GM06990 (cell line): Measurements from ENCODE around the gene PIGZ.

Source experiments
- DNase-seq: peaks from one replicate; pipeline ENCODE4 v3.0.0-alpha.2; 2011; ENCODE audit not compliant: insufficient read length; ENCODE audit errors: extremely low read depth
- H3K27me3 ChIP-seq: replicated peaks from 2 replicates; pipeline ENCODE4 v1.6.0; 2011; ENCODE audit warnings: low read length; ENCODE audit not compliant: control insufficient read depth, insufficient read depth
- H3K36me3 ChIP-seq: 2 replicates; pipeline ENCODE4 v1.5.1; 2011; ENCODE audit warnings: low read length; ENCODE audit not compliant: control insufficient read depth, insufficient read depth
- H3K4me3 ChIP-seq: replicated peaks from 2 replicates; pipeline ENCODE4 v1.5.1; 2011; ENCODE audit warnings: low read depth, mild to moderate bottlenecking, control low read depth, low read length
- CTCF ChIP-seq: IDR thresholded peaks from 2 replicates; pipeline ENCODE4 v1.5.1; 2011; ENCODE audit warnings: low read length, control low read depth, mild to moderate bottlenecking, inconsistent platforms; ENCODE audit not compliant: insufficient read depth, poor library complexity, severe bottlenecking

Gene PIGZ

DNA sequence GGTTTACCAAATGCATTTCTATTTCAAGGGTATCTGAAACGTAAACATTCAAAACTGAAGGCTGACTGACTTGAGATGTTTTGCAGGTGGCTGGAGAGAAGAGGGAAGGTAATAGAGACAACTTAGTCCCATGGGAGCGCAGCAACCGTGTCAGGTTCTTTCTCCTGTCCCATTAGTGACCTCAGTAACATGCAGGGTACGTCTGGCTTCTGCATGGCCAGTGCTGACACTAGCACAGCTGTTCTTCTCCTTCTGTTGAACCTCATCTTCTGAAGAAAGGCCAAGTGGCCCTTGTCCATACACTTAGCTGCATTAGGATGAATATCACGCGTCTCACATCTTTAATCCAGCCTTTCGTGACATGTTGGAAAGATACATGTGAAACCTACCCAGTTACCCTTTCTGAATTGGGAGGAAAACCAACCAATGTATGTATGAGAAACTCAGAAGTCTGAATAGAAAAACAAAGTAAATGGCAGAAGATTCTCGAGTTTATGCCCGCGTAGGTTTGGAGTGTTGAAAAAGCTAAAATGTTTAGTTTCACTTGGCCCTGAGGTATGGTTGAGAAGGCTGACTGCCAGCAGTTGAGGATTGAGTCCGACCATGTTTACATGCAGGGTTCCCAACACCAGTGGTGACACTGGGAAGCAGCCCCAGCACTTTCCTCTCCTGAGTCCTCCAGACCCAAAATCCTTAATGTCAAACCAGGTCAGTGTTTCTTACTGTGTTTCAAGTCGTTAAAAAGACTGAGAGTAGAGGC lies 36.6 kb downstream of the PIGZ start:
- H3K36me3 ChIP-seq, result peaks cover 15% of the 10 kb centered on the region

DNA sequence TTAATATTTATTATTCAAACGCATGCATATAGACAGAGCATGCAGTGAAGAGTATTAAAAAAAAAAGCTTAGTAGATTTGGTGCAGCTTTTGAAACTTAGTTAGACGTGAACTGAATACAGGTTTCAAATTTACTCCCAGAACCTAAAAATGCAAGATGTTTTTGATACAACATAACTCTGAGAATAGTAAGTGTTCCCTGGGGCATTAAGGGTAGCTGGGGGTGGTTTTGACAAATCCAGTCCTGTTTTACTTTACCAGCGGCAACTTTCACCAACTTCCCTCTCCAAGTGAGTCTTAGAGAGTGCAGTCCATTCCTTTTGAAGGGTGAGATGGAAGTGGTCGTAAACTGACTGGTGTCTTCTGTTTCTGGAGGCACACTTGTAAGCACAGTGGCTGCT lies 37.5 kb downstream of the PIGZ start:
- H3K36me3 ChIP-seq, result peaks cover 12% of the 10 kb centered on the region
- no peak overlapping the region for H3K4me3 ChIP-seq
- no peak for DNase-seq
- TF ChIP-seq CTCF, result no peak
- H3K27me3 ChIP-seq, result no peaks in the 10 kb centered on the region

More for the DNA sequence above, 36.6 kb downstream of the PIGZ start:
- DNase-seq, result no peak
- Histone ChIP-seq H3K27me3 (no peaks in the 10 kb centered on the region), H3K4me3 (no peak overlapping the region; the same call in 1 of the 2 replicates)
- no peak for TF ChIP-seq CTCF

DNA sequence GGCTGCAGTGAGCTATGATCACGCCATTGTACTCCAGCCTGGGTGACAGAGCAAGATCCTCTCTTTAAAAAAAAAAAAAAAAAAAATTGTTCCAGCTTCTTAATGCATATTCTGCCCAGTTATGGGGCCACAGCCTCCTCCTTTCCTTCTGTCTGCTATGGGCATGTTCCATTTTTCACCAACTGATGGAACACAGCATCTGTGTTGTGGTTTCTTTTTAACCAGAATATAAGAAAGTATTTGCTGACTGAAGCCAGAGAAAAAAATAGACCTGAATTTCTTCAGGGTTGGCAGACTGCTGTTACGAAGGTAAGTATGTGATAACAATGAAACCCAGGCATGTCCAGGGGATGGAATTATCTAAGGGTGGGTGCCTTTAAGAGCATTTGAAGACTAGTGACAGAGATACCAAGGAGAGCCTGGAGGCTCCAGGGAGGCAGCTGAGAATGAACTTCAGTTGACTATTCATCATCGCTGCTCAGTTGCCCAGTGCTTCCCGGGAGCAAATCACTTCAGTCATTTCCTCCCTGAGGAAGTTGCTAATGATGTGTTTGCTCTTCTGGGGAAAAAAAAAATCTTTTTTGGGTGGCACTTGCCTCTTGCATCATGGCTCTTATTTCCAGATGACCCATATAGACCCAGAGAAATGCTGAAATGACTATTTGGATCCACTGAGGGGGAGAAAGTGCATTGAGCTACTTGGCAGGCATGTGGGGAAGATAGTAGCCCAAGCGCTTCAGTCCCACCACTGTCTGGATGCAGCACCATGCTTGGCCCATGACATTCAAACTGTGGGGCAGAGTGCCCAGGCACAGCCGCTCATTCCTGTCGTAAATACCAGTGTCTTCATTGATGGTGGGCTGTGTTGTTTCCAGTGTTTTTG lies 40.8 kb downstream of the PIGZ start:
- Histone ChIP-seq H3K27me3 (no peaks in the 10 kb centered on the region), H3K4me3 (no peak overlapping the region), H3K36me3 (peaks cover 7% of the 10 kb centered on the region)
- no peak for TF ChIP-seq CTCF
- DNase-seq, result no peak

- TF ChIP-seq CTCF, result no peak
- H3K27me3 ChIP-seq, result no peaks in the 10 kb centered on the region
- DNase-seq, result no peak
- no peak overlapping the region for H3K4me3 ChIP-seq
- H3K36me3 ChIP-seq, result peaks cover 2% of the 10 kb centered on the region
Observed at GRCh38 chr3:196920733-196921132, 47.9 kb downstream of the PIGZ start.

GRCh38 chr3:196918968-196919367 lies 49.7 kb downstream of the PIGZ start:
- Histone ChIP-seq H3K4me3 (no peak overlapping the region), H3K36me3 (peaks cover 5% of the 10 kb centered on the region), H3K27me3 (no peaks in the 10 kb centered on the region)
- no peak for TF ChIP-seq CTCF
- no peak for DNase-seq
